ENCODE measurements around the gene MUC6. TPM values are rescaled to one million over a fixed set of nuclear protein-coding genes. Genes with fewer than 3 reads are reported as not detected.
A peak's percentile ranks its signal among the peaks of the same experiment; 100 is the strongest.

Gene MUC6
- total and polyA plus RNA-seq, 8 donors, result 25.5 to 239 (median 94.3) TPM

- no peak for DNase-seq
- ATAC-seq, result no peak
- H3K27ac ChIP-seq, result no peak overlapping the region
- H3K4me1 ChIP-seq, result no peaks in the 10 kb centered on the region
- FAIRE-seq, result no peak
- TF ChIP-seq CTCF (IDR thresholded peaks at IDR 0.05), result no peak
- H3K36me3 ChIP-seq, result peaks cover 4 to 26% (median 12%) of the 10 kb centered on the region in 3 donors
- WGBS, 2 donors, result 92 to 97% methylated on average over 14 of the region's 14 CpGs
- H3K4me3 ChIP-seq, result no peak overlapping the region
- intact Hi-C loops (cut with DNase I), result no loop called here
- H3K9me3 ChIP-seq, result no peaks in the 10 kb centered on the region
- no peaks in the 10 kb centered on the region for H3K27me3 ChIP-seq
Observed at GRCh38 chr11:997907-998306, 38.6 kb downstream of the MUC6 start.

DNA sequence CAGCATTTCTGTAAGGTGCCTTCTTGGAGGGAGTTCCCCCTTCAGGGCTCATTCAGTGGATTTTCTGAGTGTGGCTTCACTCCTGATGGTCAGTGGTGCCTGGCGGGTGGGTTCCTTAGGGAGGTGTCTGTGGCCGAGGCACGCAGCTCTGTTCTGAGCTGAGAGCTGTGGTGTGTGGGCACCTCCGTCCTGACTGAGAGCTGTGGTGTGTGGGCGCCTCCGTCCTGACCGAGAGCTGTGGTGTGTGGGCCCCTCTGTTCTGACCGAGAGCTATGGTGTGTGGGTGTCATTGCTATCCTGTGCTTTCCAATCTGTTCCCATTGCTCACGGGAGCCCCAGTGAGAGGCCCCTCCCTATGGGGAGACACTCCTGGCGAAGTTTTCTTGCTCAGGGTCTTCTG, 39.8 kb downstream of the MUC6 start:
- TF ChIP-seq CTCF (IDR thresholded peaks at IDR 0.05), result no peak
- WGBS, 2 donors, result 94 to 96% methylated on average over 10 of the region's 10 CpGs
- Histone ChIP-seq H3K36me3 (peaks cover 4 to 33% (median 19%) of the 10 kb centered on the region in 3 donors), H3K4me1 (no peaks in the 10 kb centered on the region), H3K4me3 (no peak overlapping the region), H3K9me3 (no peaks in the 10 kb centered on the region), H3K27me3 (no peaks in the 10 kb centered on the region), H3K27ac (no peak overlapping the region)
- FAIRE-seq, result no peak
- ATAC-seq, result peak in 2 of 4 donors; percentile 5 to 12
- no peak for DNase-seq
- intact Hi-C loops (cut with DNase I), result no loop called here

DNA sequence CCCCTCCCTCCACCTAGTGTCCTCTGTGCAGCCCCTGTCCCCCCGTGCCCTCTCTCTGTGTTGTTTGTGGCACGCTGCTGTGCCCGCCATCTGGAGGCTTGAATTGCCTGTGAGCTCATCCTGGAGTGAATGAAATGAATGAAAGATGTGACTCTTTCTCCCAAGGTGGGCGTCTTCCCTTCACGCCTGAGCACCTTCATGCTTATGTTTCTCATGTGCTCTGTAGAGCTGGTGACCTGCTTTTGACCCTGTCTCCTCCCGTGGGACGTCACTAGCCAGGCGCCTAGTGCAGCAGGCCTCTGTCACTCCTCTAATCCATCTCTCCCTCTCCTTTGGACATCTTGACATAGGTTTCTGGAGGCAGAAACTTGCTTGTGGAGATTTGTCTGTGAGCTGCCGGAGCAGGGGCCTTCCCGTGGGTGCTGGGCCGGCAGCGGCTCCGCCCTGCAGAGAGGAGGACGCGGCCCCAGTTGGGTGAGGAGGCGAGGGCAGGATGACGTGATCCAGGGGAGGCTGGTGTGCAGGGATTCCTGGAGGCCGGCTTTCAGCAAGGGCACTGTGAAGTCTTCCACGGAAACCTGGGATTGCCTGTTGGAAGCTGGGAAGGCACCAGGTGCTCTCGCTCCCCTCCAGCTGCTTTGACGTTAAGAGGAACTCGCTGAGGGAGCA, 40.6 kb downstream of the MUC6 start:
- intact Hi-C loops (cut with DNase I), result no loop called here
- Histone ChIP-seq H3K27me3 (no peaks in the 10 kb centered on the region), H3K27ac (no peak overlapping the region), H3K36me3 (peaks cover 4 to 29% (median 19%) of the 10 kb centered on the region in 3 donors), H3K9me3 (no peaks in the 10 kb centered on the region), H3K4me3 (no peak overlapping the region), H3K4me1 (no peaks in the 10 kb centered on the region)
- ATAC-seq (peak; percentile 17 to 79 (median 59)), DNase-seq (peak in 4 of 6 donors; percentile 47 to 80 (median 70)), FAIRE-seq (no peak)
- WGBS, 2 donors, result 59 to 76% methylated on average over 22 of the region's 22 CpGs
- no peak for TF ChIP-seq CTCF (IDR thresholded peaks at IDR 0.05)

- no peaks in the 10 kb centered on the region for H3K4me1 ChIP-seq
- peaks cover 4 to 29% (median 19%) of the 10 kb centered on the region in 3 donors for H3K36me3 ChIP-seq
- no peak for TF ChIP-seq CTCF (IDR thresholded peaks at IDR 0.05)
- H3K4me3 ChIP-seq, result no peak overlapping the region
- H3K9me3 ChIP-seq, result no peaks in the 10 kb centered on the region
- ATAC-seq, result no peak
- 91 to 96% methylated on average over 14 to 16 of the region's 16 CpGs for WGBS, 2 donors
- no peaks in the 10 kb centered on the region for H3K27me3 ChIP-seq
- H3K27ac ChIP-seq, result no peak overlapping the region
- intact Hi-C loops (cut with DNase I), result no loop called here
- FAIRE-seq, result no peak
- DNase-seq, result no peak
Observed at GRCh38 chr11:995044-995751, 41.3 kb downstream of the MUC6 start.
